Astrocyte of the cerebellum (primary cell): ENCODE data around the gene MARF1.
"Not testable (repeated sequence)": the region's sequence is repeated elsewhere in the genome, so short reads cannot be mapped to it uniquely, and the experiment has no call there.

Source experiments
- DNase-seq: peaks from one replicate; pipeline ENCODE4 v3.0.0-alpha.2; 2011; ENCODE audit warnings: low read depth
- H3K4me3 ChIP-seq: 2 replicates; pipeline ENCODE4 v1.5.1; 2011; ENCODE audit warnings: mild to moderate bottlenecking, low read depth, low read length, moderate library complexity
- CTCF ChIP-seq: IDR thresholded peaks from 2 replicates; pipeline ENCODE4 v1.5.1; 2012; ENCODE audit warnings: low read length, low read depth, moderate library complexity, mild to moderate bottlenecking; ENCODE audit errors: missing control alignments
- in situ Hi-C: cut with HindIII; loops from 2 replicates; pipeline ENCODE4 v1.10.0; 2017; ENCODE audit warnings: low sequenced_read_pairs

Gene MARF1

GRCh38 chr16:15610369-15610871 lies 32.5 kb downstream of the MARF1 start:
- in situ Hi-C loops, result no loop called here
- no peak for DNase-seq
- H3K4me3 ChIP-seq, result no peak overlapping the region

GRCh38 chr16:15609286-15609649 lies 33.7 kb downstream of the MARF1 start:
- in situ Hi-C loops, result no loop called here

More at GRCh38 chr16:15610369-15610871, 32.5 kb downstream of the MARF1 start:
- no peak for TF ChIP-seq CTCF

GRCh38 chr16:15608398-15609285 lies 34.3 kb downstream of the MARF1 start:
- in situ Hi-C loops, result no loop called here
- H3K4me3 ChIP-seq, result no peak overlapping the region
- no peak for TF ChIP-seq CTCF
- DNase-seq, result no peak

More at GRCh38 chr16:15609286-15609649, 33.7 kb downstream of the MARF1 start:
- no peak for DNase-seq
- no peak overlapping the region for H3K4me3 ChIP-seq
- no peak for TF ChIP-seq CTCF

- in situ Hi-C loops, result no loop called here
- DNase-seq, result peak; percentile 46
- TF ChIP-seq CTCF, result no peak
- H3K4me3 ChIP-seq, result no peak overlapping the region
Measured at GRCh38 chr16:15607700-15608396, 35.1 kb downstream of the MARF1 start.

GRCh38 chr16:15607221-15607699 lies 35.7 kb downstream of the MARF1 start:
- H3K4me3 ChIP-seq, in situ Hi-C loops, DNase-seq: not testable (repeated sequence)

- in situ Hi-C loops, result no loop called here
- DNase-seq, result no peak
- no peak for TF ChIP-seq CTCF
- no peak overlapping the region for H3K4me3 ChIP-seq
Measured at GRCh38 chr16:15606518-15607220, 36.3 kb downstream of the MARF1 start.
